ENCODE results near the gene RIMS4. TPM values are rescaled to one million over a fixed set of nuclear protein-coding genes. Genes with fewer than 3 reads are reported as not detected.

The RIMS4 gene
- total and polyA plus RNA-seq, 9 of the 15 experiments (the other 6 are each of a cell fraction or from before 2014, with no cell fraction given), result 0.04 TPM; not detected in 8

DNA sequence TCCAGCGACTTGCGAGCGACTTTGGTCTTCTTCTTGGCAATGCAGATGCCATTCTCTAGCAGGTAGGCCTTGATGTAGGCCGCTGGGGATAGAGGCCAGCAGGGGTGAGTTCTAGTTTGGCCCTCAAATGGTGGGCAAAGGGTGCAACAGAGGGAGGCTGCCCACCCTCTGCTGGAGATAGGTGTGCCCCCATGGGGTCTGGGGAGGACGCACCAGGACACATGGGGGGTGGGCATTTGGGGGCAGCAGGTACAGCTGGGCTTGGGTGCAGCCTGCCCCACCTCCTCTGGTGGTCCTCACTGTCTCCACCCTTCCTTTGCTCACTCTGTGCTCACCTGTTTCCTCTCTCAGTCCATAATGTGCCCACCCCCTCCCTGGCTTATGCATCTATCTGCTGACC, 53.4 kb downstream of the RIMS4 start:
- in situ Hi-C loops (cut with MboI), result no loop called here
- Histone ChIP-seq H3K9ac (ENCODE audit: insufficient read depth in 1 of 2, low read depth in 2 of 2, low read length in 2 of 2) (no peak overlapping the region), H3K4me2 (ENCODE audit: insufficient read depth, low read length) (no peak overlapping the region), H3K27me3 (ENCODE audit: control insufficient read depth in 2 of 2, insufficient read depth in 2 of 2, low read length in 2 of 2) (peaks cover 14 to 84% of the 10 kb centered on the region in 2 experiments; a peak in 3 of 5 replicates), H3K79me2 (ENCODE audit: control insufficient read depth, insufficient read depth, low read length) (no peaks in the 10 kb centered on the region), H3K9me1 (ENCODE audit: control insufficient read depth, insufficient read depth, low read length) (no peaks in the 10 kb centered on the region), H3K36me3 (ENCODE audit: control insufficient read depth, insufficient read depth, low read length) (no peaks in the 10 kb centered on the region), H3K4me3 (no peak overlapping the region), H3K9me3 (replicated peaks; ENCODE audit: control insufficient read depth, insufficient read depth, low read depth, low read length) (no peaks in the 10 kb centered on the region), H3K27ac (ENCODE audit: extremely low read depth, low read depth, low read length) (no peak overlapping the region), H2AFZ (ENCODE audit: low read depth, low read length) (no peak overlapping the region), H4K20me1 (replicated peaks; ENCODE audit: control insufficient read depth, insufficient read depth, low read length) (no peaks in the 10 kb centered on the region; the same call in none of the 2 replicates), H3K4me1 (replicated peaks in 1 of 2; ENCODE audit: control insufficient read depth in 2 of 2, insufficient read depth in 2 of 2, low read length in 2 of 2) (peaks cover 0 to 7% of the 10 kb centered on the region in 2 experiments; a peak in 2 of 5 replicates)
- FAIRE-seq, result no peak
- ATAC-seq, result no peak
- ChIA-PET POLR2A (no interaction called here), CTCF (ENCODE audit: low intra/inter-chr PET ratio) (no interaction called here)
- 3% methylated on average over 5 of the region's 5 CpGs for WGBS (ENCODE audit: insufficient coverage, low coverage, missing lambda C conversion rate)
- DNase-seq (ENCODE audit: extremely low read depth in 1 of 4, low spot score in 3 of 4), result no peak
- intact Hi-C loops (cut with micrococcal nuclease), result no loop called here
- no TSS peak for BruUV-seq (replicated peaks)
- TF ChIP-seq FOXP1 (CRISPR knock-in tag; IDR thresholded peaks at IDR 0.05) (no peak), DNMT1 (IDR thresholded peaks at IDR 0.05) (no peak), ZBTB7A (IDR thresholded peaks at IDR 0.05; ENCODE audit: borderline replicate concordance, control insufficient read depth, low read depth, low read length) (no peak), FOXA3 (CRISPR knock-in tag; conservative IDR thresholded peaks at IDR 0.05 in 1 of 2, IDR thresholded peaks at IDR 0.05 in 1 of 2) (no peak), ZNF583 (CRISPR knock-in tag; IDR thresholded peaks at IDR 0.05) (no peak), RBM14 (IDR thresholded peaks at IDR 0.05; ENCODE audit: borderline replicate concordance, insufficient read depth, low read depth, low read length) (no peak), SMAD2 (IDR thresholded peaks at IDR 0.05; ENCODE audit: low read depth, low read length) (no peak), ZNF232 (CRISPR knock-in tag; IDR thresholded peaks at IDR 0.05) (no peak), ZNF444 (CRISPR knock-in tag; IDR thresholded peaks at IDR 0.05) (no peak)
- TF ChIP-seq, protein P1, sequence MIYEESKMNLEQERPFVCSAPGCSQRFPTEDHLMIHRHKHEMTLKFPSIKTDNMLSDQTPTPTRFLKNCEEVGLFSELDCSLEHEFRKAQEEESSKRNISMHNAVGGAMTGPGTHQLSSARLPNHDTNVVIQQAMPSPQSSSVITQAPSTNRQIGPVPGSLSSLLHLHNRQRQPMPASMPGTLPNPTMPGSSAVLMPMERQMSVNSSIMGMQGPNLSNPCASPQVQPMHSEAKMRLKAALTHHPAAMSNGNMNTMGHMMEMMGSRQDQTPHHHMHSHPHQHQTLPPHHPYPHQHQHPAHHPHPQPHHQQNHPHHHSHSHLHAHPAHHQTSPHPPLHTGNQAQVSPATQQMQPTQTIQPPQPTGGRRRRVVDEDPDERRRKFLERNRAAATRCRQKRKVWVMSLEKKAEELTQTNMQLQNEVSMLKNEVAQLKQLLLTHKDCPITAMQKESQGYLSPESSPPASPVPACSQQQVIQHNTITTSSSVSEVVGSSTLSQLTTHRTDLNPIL (CRISPR knock-in tag; IDR thresholded peaks at IDR 0.05), result no peak
- TF ChIP-seq, protein P2, sequence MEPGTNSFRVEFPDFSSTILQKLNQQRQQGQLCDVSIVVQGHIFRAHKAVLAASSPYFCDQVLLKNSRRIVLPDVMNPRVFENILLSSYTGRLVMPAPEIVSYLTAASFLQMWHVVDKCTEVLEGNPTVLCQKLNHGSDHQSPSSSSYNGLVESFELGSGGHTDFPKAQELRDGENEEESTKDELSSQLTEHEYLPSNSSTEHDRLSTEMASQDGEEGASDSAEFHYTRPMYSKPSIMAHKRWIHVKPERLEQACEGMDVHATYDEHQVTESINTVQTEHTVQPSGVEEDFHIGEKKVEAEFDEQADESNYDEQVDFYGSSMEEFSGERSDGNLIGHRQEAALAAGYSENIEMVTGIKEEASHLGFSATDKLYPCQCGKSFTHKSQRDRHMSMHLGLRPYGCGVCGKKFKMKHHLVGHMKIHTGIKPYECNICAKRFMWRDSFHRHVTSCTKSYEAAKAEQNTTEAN (CRISPR knock-in tag; IDR thresholded peaks at IDR 0.05), result no peak
- TF ChIP-seq, protein P3, sequence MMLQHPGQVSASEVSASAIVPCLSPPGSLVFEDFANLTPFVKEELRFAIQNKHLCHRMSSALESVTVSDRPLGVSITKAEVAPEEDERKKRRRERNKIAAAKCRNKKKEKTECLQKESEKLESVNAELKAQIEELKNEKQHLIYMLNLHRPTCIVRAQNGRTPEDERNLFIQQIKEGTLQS (IDR thresholded peaks at IDR 0.05), result no peak
- TF ChIP-seq, protein P3 (CRISPR knock-in tag; conservative IDR thresholded peaks at IDR 0.05), result no peak
- TF ChIP-seq, protein P4, sequence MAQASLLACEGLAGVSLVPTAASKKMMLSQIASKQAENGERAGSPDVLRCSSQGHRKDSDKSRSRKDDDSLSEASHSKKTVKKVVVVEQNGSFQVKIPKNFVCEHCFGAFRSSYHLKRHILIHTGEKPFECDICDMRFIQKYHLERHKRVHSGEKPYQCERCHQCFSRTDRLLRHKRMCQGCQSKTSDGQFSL (CRISPR knock-in tag; IDR thresholded peaks at IDR 0.05), result no peak
- TF ChIP-seq, protein P4 (tag; IDR thresholded peaks at IDR 0.05), result no peak
